ENCODE data around the gene URI1. TPM values are rescaled to one million over a fixed set of nuclear protein-coding genes. Genes with fewer than 3 reads are reported as not detected.

Gene URI1
- total RNA-seq, 6 experiments from 2014 or later = 18.8 to 29.4 (median 22.2) TPM

DNA sequence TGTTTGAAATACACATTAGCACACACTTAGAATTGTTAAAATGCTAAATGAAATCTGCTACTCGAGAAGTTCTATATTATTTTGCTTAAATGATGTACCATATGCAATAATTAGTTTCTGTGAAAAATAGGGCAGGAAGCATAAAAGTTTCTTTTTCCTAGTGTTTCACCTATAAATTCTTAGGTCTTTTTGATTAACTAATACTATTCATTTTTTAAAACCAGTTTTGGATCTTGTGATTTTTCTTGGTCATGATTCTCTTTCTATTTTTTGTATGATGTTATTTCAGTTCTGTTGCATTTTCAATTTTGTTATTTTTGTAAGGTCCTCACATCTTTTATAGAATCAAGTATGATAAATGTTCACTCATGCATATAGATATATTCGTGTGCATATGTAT is 66.1 kb downstream of the URI1 start:
- peaks cover 0 to 31% (median 2%) of the 10 kb centered on the region in 4 donors for H3K36me3 ChIP-seq
- no peak overlapping the region for H3K27ac ChIP-seq
- H3K4me1 ChIP-seq = no peaks in the 10 kb centered on the region
- WGBS (ENCODE audit: insufficient coverage, low coverage, low lambda C conversion rate, missing lambda C conversion rate) = 93% methylated on average over 2 of the region's 2 CpGs
- no peaks in the 10 kb centered on the region for H3K9me3 ChIP-seq
- no peak overlapping the region for H3K4me3 ChIP-seq
- H3K27me3 ChIP-seq = no peaks in the 10 kb centered on the region
- DNase-seq (no peak), ATAC-seq (no peak)
- TF ChIP-seq, protein P1, sequence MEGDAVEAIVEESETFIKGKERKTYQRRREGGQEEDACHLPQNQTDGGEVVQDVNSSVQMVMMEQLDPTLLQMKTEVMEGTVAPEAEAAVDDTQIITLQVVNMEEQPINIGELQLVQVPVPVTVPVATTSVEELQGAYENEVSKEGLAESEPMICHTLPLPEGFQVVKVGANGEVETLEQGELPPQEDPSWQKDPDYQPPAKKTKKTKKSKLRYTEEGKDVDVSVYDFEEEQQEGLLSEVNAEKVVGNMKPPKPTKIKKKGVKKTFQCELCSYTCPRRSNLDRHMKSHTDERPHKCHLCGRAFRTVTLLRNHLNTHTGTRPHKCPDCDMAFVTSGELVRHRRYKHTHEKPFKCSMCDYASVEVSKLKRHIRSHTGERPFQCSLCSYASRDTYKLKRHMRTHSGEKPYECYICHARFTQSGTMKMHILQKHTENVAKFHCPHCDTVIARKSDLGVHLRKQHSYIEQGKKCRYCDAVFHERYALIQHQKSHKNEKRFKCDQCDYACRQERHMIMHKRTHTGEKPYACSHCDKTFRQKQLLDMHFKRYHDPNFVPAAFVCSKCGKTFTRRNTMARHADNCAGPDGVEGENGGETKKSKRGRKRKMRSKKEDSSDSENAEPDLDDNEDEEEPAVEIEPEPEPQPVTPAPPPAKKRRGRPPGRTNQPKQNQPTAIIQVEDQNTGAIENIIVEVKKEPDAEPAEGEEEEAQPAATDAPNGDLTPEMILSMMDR (IDR thresholded peaks at IDR 0.05) = no peak
- no peak for TF ChIP-seq POLR2A (IDR thresholded peaks at IDR 0.05)
- intact Hi-C loops (cut with DNase I) = no loop called here

- H3K4me3 ChIP-seq = no peak overlapping the region
- no peak overlapping the region for H3K27ac ChIP-seq
- WGBS (ENCODE audit: insufficient coverage, low coverage, low lambda C conversion rate, missing lambda C conversion rate) = 93% methylated on average over 10 of the region's 10 CpGs
- intact Hi-C loops (cut with DNase I) = no loop called here
- no peak for DNase-seq
- H3K9me3 ChIP-seq = no peaks in the 10 kb centered on the region
- H3K36me3 ChIP-seq = peaks cover 0 to 31% (median 2%) of the 10 kb centered on the region in 4 donors
- TF ChIP-seq, protein P1 (IDR thresholded peaks at IDR 0.05) = no peak
- no peak for TF ChIP-seq POLR2A (IDR thresholded peaks at IDR 0.05)
- no peaks in the 10 kb centered on the region for H3K4me1 ChIP-seq
- H3K27me3 ChIP-seq = no peaks in the 10 kb centered on the region
- no peak for ATAC-seq
Observed at GRCh38 chr19:30009013-30009412, 67.0 kb downstream of the URI1 start.

- ATAC-seq (no peak), DNase-seq (no peak)
- WGBS (ENCODE audit: insufficient coverage, low coverage, low lambda C conversion rate, missing lambda C conversion rate) = 100% methylated on average over 5 of the region's 9 CpGs
- no peak for TF ChIP-seq POLR2A (IDR thresholded peaks at IDR 0.05)
- TF ChIP-seq, protein P1 (IDR thresholded peaks at IDR 0.05) = no peak
- Histone ChIP-seq H3K27me3 (no peaks in the 10 kb centered on the region), H3K4me3 (no peak overlapping the region), H3K36me3 (peaks cover 0 to 31% (median 4%) of the 10 kb centered on the region in 4 donors), H3K4me1 (no peaks in the 10 kb centered on the region), H3K9me3 (no peaks in the 10 kb centered on the region), H3K27ac (no peak overlapping the region)
- intact Hi-C loops (cut with DNase I) = no loop called here
Observed at GRCh38 chr19:30011051-30011578, 69.1 kb downstream of the URI1 start.

GRCh38 chr19:30014770-30015169 is 72.7 kb downstream of the URI1 start:
- Histone ChIP-seq H3K36me3 (peaks cover 0 to 16% (median 4%) of the 10 kb centered on the region in 4 donors), H3K27ac (no peak overlapping the region), H3K4me3 (no peak overlapping the region), H3K4me1 (no peaks in the 10 kb centered on the region), H3K9me3 (no peaks in the 10 kb centered on the region), H3K27me3 (no peaks in the 10 kb centered on the region)
- DNase-seq (no peak), ATAC-seq (no peak)
- WGBS (ENCODE audit: insufficient coverage, low coverage, low lambda C conversion rate, missing lambda C conversion rate) = 92% methylated on average over 3 of the region's 3 CpGs
- intact Hi-C loops (cut with DNase I) = no loop called here
- no peak for TF ChIP-seq POLR2A (IDR thresholded peaks at IDR 0.05)
- TF ChIP-seq, protein P1 (IDR thresholded peaks at IDR 0.05) = no peak

DNA sequence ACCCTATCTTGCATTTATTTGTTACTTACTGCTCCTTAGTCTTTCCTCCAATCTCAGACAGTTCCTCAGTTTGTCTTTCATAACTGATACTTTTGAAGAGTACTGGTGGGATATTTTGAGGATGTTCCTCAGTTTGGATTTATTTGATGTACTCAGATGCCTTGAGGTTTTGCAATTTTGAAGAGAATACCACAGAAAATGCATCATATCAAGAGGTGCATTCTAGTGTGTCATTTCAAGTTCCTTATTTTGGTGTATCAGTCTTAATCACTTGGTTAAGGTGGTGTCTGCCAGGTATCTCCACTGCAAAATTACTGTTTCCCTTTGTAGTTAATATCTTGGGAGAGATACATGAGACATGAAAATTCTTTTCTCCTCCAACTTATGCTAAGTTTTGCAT is 75.1 kb downstream of the URI1 start:
- Histone ChIP-seq H3K4me1 (no peaks in the 10 kb centered on the region), H3K4me3 (no peak overlapping the region), H3K36me3 (peaks cover 0 to 6% (median 2%) of the 10 kb centered on the region in 4 donors), H3K27me3 (no peaks in the 10 kb centered on the region), H3K9me3 (no peaks in the 10 kb centered on the region), H3K27ac (no peak overlapping the region)
- TF ChIP-seq, protein P1 (IDR thresholded peaks at IDR 0.05) = no peak
- TF ChIP-seq POLR2A (IDR thresholded peaks at IDR 0.05) = no peak
- intact Hi-C loops (cut with DNase I) = no loop called here
- no peak for DNase-seq
- no peak for ATAC-seq
